ENCODE measurements around the gene HOXC13.

The HOXC13 gene

DNA sequence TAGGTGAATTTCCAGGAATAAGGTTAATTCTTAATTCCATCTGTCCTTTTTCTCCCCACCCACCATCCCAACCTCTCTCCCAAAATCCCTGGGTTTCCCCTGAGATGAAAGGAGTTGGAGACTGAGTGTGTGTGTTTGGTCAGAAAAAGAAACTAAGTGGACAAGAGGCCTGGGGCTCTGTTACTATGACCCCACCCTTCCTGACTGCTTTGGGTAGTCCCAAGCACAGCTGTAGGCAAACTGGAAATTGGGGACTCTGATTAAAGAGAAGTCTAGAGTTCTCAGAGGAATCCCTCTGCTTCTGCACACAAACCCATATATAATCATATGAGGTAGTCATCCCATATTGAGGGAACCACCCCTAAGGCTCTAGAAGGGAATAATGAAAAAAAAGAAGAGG, 9.1 kb downstream of the HOXC13 start:
- Histone ChIP-seq H3K4me1 (ENCODE audit: control insufficient read depth in 1 of 2, insufficient read depth in 1 of 2, low read depth in 1 of 2, low read length in 1 of 2) (no peaks in the 10 kb centered on the region), H3K27ac (no peak overlapping the region), H3K27me3 (peaks cover 100% of the 10 kb centered on the region), H3K4me3 (ENCODE audit: low read depth in 1 of 2, low read length in 1 of 2) (no peak overlapping the region), H3K9me3 (no peaks in the 10 kb centered on the region), H3K36me3 (no peaks in the 10 kb centered on the region)
- TF ChIP-seq, protein P1, sequence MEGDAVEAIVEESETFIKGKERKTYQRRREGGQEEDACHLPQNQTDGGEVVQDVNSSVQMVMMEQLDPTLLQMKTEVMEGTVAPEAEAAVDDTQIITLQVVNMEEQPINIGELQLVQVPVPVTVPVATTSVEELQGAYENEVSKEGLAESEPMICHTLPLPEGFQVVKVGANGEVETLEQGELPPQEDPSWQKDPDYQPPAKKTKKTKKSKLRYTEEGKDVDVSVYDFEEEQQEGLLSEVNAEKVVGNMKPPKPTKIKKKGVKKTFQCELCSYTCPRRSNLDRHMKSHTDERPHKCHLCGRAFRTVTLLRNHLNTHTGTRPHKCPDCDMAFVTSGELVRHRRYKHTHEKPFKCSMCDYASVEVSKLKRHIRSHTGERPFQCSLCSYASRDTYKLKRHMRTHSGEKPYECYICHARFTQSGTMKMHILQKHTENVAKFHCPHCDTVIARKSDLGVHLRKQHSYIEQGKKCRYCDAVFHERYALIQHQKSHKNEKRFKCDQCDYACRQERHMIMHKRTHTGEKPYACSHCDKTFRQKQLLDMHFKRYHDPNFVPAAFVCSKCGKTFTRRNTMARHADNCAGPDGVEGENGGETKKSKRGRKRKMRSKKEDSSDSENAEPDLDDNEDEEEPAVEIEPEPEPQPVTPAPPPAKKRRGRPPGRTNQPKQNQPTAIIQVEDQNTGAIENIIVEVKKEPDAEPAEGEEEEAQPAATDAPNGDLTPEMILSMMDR (IDR thresholded peaks at IDR 0.05) = no peak

GRCh38 chr12:53948650-53949593, 10.3 kb downstream of the HOXC13 start:
- TF ChIP-seq, protein P1 (IDR thresholded peaks at IDR 0.05) = no peak
- no peaks in the 10 kb centered on the region for H3K4me1 ChIP-seq (ENCODE audit: control insufficient read depth in 1 of 2, insufficient read depth in 1 of 2, low read depth in 1 of 2, low read length in 1 of 2)

GRCh38 chr12:53949631-53950436, 11.2 kb downstream of the HOXC13 start:
- peaks cover 100% of the 10 kb centered on the region for H3K27me3 ChIP-seq
- H3K27ac ChIP-seq = no peak overlapping the region
- H3K4me1 ChIP-seq (ENCODE audit: control insufficient read depth in 1 of 2, insufficient read depth in 1 of 2, low read depth in 1 of 2, low read length in 1 of 2) = no peaks in the 10 kb centered on the region
- no peaks in the 10 kb centered on the region for H3K9me3 ChIP-seq
- no peak overlapping the region for H3K4me3 ChIP-seq (ENCODE audit: low read depth in 1 of 2, low read length in 1 of 2)
- H3K36me3 ChIP-seq = no peaks in the 10 kb centered on the region
- TF ChIP-seq, protein P1 (IDR thresholded peaks at IDR 0.05) = no peak

More at GRCh38 chr12:53948650-53949593, 10.3 kb downstream of the HOXC13 start:
- Histone ChIP-seq H3K9me3 (no peaks in the 10 kb centered on the region), H3K27ac (no peak overlapping the region), H3K36me3 (no peaks in the 10 kb centered on the region), H3K4me3 (ENCODE audit: low read depth in 1 of 2, low read length in 1 of 2) (no peak overlapping the region), H3K27me3 (peaks cover 100% of the 10 kb centered on the region)

GRCh38 chr12:53950437-53950773, 11.8 kb downstream of the HOXC13 start:
- Histone ChIP-seq H3K27ac (no peak overlapping the region), H3K4me3 (ENCODE audit: low read depth in 1 of 2, low read length in 1 of 2) (no peak overlapping the region), H3K27me3 (peaks cover 100% of the 10 kb centered on the region), H3K4me1 (ENCODE audit: control insufficient read depth in 1 of 2, insufficient read depth in 1 of 2, low read depth in 1 of 2, low read length in 1 of 2) (no peaks in the 10 kb centered on the region), H3K9me3 (no peaks in the 10 kb centered on the region), H3K36me3 (no peaks in the 10 kb centered on the region)
- TF ChIP-seq, protein P1 (IDR thresholded peaks at IDR 0.05) = no peak

DNA sequence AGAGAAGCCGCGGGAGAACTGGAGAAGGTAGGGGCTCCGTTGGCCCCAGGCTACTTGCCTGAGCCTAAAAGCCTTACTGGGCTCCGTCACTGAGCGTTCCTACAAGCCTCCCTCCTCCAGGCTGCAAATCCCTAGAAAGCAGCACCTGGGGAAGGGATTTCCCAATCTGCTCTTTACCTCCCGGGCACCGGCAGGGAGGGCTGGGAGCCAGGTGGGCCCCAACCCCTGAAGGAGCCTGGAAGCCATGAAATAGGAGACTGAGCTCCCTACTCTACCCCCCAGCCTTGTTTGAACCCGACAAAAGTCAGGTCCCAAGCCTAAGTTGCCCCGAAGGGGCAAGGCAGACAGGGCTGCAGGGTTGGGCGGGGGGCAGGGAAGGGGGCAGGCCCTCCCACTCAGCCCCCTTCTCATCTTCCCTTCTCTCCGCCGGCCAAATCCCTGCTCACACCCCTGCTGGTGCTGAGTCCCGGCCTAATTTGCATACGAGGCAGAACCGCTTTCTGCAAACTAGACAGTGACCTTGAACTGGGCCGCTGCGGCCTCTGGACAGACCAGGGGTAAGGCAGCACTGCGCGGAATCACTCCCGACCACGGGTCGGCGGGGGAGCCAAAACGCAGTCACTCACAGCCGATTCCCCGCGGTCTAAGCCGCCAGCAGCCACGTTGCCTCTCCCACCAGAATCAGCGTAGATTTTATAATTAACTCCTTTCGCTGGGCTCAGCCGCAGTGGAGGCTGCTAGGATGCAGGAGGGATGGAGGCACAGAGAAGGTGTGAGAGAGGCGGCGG, 12.4 kb downstream of the HOXC13 start:
- Histone ChIP-seq H3K27ac (no peak overlapping the region), H3K9me3 (no peaks in the 10 kb centered on the region), H3K27me3 (peaks cover 100% of the 10 kb centered on the region), H3K4me3 (ENCODE audit: low read depth in 1 of 2, low read length in 1 of 2) (no peak overlapping the region), H3K4me1 (ENCODE audit: control insufficient read depth in 1 of 2, insufficient read depth in 1 of 2, low read depth in 1 of 2, low read length in 1 of 2) (no peaks in the 10 kb centered on the region), H3K36me3 (no peaks in the 10 kb centered on the region)
- TF ChIP-seq, protein P1 (IDR thresholded peaks at IDR 0.05) = no peak
